ENCODE measurements around the gene TCP11.

DNA sequence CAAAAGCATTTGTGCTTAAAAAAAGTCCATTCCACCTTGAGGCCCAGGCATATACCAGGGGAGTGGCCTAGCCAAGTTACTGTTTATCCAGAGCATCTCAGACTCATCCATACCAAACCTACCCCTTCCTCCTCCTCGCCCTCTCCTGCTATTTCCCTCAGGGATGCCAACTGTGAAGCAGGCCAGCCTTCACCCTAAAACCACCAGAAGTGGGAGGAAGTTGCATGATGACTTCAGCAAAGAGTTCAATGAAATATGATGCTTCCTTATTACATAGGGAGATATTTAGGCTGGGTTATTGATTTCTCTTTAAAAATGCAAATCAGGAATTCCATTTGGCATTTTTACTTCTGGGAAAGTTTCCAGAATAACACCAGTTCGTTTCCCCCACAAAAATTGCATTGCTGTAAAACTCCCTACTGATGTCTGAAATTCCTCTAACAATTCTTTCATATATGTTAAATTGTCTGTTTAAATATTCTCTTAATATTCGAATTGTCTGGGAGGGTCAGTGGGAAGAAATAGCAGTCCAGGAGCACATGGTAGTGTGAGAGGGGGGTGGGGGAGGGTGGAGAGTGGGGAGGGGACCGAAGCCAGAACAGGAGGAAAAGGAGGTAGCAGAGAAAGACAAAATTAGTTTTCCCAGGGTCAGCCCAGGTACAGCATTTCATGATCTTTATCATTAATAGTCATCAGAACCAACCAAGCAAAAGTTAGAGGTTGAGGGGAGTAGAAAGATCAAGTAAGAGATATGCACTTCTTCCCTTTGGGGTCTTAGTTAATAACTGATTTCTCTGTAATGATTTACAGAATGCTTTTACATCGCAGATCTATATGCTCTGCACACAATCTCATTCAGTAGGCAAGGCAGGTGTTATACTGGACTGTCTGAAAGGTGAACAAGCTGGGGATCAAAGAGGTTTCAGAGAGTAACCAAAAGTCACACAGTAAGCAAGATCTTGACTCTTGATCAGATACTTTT lies 1.7 kb upstream of the TCP11 start:
- TF ChIP-seq, protein P1, sequence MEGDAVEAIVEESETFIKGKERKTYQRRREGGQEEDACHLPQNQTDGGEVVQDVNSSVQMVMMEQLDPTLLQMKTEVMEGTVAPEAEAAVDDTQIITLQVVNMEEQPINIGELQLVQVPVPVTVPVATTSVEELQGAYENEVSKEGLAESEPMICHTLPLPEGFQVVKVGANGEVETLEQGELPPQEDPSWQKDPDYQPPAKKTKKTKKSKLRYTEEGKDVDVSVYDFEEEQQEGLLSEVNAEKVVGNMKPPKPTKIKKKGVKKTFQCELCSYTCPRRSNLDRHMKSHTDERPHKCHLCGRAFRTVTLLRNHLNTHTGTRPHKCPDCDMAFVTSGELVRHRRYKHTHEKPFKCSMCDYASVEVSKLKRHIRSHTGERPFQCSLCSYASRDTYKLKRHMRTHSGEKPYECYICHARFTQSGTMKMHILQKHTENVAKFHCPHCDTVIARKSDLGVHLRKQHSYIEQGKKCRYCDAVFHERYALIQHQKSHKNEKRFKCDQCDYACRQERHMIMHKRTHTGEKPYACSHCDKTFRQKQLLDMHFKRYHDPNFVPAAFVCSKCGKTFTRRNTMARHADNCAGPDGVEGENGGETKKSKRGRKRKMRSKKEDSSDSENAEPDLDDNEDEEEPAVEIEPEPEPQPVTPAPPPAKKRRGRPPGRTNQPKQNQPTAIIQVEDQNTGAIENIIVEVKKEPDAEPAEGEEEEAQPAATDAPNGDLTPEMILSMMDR (IDR thresholded peaks at IDR 0.05), result no peak
- no peak for TF ChIP-seq POLR2A (IDR thresholded peaks at IDR 0.05)

Measured in Peyer's patch (tissue), 4 donors.